ENCODE measurements around the gene SYS1.

DNA sequence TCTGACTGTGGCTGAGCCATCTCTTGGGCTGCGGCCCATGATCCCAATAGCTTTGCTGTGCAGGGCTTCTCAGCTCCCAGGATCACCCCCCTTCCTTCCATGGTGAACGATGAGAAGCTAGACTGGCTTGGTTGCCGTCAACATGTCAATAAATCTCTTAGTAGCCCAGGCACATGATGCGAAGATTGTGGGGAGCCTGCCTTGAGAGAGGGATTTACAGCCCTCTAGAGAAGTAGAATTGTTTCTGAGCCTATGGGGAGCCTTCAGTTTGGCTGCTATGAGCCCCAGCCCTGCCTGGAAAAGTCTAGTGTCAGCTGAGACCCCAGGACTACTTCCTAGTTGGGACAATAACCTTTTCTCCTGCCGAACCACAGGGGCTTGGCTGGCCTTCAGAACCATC lies 49.7 kb downstream of the SYS1 start:
- TF ChIP-seq, protein P1, sequence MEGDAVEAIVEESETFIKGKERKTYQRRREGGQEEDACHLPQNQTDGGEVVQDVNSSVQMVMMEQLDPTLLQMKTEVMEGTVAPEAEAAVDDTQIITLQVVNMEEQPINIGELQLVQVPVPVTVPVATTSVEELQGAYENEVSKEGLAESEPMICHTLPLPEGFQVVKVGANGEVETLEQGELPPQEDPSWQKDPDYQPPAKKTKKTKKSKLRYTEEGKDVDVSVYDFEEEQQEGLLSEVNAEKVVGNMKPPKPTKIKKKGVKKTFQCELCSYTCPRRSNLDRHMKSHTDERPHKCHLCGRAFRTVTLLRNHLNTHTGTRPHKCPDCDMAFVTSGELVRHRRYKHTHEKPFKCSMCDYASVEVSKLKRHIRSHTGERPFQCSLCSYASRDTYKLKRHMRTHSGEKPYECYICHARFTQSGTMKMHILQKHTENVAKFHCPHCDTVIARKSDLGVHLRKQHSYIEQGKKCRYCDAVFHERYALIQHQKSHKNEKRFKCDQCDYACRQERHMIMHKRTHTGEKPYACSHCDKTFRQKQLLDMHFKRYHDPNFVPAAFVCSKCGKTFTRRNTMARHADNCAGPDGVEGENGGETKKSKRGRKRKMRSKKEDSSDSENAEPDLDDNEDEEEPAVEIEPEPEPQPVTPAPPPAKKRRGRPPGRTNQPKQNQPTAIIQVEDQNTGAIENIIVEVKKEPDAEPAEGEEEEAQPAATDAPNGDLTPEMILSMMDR (IDR thresholded peaks at IDR 0.05; ENCODE audit: poor library complexity, severe bottlenecking) = no peak
- TF ChIP-seq POLR2AphosphoS5 (IDR thresholded peaks at IDR 0.05) (no peak), EP300 (conservative IDR thresholded peaks at IDR 0.05; ENCODE audit: poor library complexity, severe bottlenecking) (no peak), MXI1 (conservative IDR thresholded peaks at IDR 0.05; ENCODE audit: poor library complexity, severe bottlenecking) (no peak), EZH2 (IDR thresholded peaks at IDR 0.05; ENCODE audit: borderline replicate concordance, insufficient read depth, low read length, poor library complexity, severe bottlenecking) (no peak), RAD21 (conservative IDR thresholded peaks at IDR 0.05) (no peak), REST (IDR thresholded peaks at IDR 0.05; ENCODE audit: borderline replicate concordance) (no peak)

Data from neural cell (in vitro differentiated cells).